GM19324 (cell line): Measurements from ENCODE around the gene FAM168A.

Experiments used
- ATAC-seq: cut with Tn5 transposase; IDR thresholded peaks from one replicate; pipeline ENCODE4 v1.9.1; 2021; ENCODE audit warnings: mild to moderate bottlenecking, moderate library complexity; ENCODE audit not compliant: unreplicated experiment, low FRiP score

The FAM168A gene, protein sequence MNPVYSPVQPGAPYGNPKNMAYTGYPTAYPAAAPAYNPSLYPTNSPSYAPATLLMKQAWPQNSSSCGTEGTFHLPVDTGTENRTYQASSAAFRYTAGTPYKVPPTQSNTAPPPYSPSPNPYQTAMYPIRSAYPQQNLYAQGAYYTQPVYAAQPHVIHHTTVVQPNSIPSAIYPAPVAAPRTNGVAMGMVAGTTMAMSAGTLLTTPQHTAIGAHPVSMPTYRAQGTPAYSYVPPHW

DNA sequence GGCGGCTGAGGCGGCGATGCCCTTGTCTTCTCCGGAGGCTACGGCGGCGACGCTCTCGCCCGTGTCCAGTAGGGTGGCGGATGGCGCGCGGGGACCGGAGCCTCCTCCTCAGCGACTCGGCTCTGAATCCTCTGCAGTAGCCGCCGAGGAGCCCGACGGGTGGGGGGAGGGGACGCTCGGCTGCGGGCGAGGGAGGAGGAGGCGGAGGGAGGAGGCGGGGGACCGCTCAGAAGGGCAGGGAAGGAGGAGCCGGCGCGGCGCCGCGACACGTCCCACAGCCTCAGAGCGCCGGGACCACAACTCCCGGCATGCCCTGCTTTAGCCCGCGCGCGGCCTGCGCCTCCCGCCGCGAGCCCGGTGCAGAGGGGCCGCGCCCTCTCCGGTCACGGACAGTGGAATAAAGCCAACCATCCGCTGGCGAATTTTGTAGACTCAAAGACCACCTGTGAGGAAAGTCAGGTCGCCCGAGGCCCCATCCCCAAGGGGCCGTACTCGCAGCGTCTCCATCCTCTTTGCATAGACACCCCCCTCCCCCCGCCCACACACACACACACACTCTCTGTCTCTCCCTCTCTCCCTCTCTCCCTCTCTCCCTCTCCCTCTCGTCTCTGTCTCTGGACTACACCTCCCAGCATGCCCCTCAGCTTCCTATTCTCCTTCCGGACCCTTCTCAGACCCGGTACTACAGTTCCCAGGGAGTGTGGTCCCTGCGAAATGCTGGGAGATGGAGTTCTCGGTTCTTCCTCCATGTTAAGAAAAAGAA, at the start of gene FAM168A:
Gene FAM168A (minus strand): TSS at position 157 of the 763 bp plus-strand sequence. CDS start 129,638 bp downstream, outside the sequence.
- peak; percentile 98 for ATAC-seq

DNA sequence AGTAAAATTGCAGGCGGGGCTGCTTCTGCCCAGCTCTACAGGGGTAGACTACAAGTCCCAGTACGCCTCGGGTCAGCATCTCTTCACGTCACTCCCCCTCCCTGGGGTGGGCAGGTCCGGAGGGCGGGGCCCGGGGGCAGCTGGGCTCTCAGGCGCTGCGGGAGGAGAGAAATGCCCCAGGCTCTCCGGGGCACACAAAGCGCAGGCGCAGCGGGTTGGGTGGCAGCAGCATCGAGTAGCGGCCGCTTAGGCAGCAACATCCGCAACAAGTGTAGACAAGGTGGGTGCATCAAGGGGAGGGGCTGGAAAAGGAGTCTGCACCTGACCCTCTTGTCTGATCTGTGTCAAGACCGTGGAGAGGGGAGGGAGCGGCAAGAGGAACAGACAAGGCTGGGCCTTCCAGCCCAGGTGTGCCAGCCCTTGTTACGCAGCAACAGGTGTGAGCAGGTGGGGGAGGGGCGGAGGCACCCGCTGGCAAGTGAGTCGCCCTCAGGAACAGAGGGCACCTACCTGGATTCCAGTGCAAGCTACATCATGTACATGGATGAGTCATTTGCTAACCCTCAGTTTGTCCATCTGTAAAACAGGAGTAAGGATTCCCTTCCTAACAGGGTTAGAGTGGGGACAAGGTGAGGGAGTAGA, 49.7 kb upstream of the FAM168A start:
- ATAC-seq, result peak; percentile 82

DNA sequence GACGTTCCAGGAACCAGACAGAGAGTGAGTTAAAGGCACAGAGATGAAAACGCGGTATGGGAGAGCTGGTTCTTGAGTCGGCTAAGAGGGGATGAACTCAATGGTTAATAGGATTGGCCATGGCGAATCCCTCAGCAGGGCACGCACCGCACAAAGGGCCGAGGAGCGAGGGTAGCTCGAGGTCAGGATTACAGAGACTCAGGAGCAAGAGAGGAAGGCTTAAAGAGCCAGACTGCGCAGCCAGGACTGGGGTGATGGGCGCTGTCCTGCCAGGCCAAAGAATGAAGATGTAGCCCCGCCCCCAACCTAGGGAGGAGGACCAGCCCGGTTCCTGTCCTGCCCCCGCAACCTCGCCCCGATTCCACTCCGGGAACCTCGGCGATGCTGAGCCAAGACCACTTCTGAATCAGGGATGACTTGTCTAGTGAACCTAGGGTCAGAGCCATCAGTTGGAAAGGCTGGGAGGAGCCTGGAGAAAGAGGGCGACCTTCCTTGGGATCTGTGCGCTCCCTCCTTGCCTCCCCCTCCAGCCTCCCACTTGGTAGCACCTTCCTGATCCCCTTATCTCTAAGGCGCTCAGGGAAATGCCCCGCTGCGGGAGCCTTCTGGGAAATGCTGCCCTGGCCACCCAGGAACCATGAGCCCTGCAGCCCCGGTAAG, 48.2 kb upstream of the FAM168A start, which contains the start of gene PLEKHB1:
Gene PLEKHB1 (plus strand): TSS at position 610 of the 660 bp plus-strand sequence. CDS start 28 bp downstream, at position 638.
- ATAC-seq, result no peak

DNA sequence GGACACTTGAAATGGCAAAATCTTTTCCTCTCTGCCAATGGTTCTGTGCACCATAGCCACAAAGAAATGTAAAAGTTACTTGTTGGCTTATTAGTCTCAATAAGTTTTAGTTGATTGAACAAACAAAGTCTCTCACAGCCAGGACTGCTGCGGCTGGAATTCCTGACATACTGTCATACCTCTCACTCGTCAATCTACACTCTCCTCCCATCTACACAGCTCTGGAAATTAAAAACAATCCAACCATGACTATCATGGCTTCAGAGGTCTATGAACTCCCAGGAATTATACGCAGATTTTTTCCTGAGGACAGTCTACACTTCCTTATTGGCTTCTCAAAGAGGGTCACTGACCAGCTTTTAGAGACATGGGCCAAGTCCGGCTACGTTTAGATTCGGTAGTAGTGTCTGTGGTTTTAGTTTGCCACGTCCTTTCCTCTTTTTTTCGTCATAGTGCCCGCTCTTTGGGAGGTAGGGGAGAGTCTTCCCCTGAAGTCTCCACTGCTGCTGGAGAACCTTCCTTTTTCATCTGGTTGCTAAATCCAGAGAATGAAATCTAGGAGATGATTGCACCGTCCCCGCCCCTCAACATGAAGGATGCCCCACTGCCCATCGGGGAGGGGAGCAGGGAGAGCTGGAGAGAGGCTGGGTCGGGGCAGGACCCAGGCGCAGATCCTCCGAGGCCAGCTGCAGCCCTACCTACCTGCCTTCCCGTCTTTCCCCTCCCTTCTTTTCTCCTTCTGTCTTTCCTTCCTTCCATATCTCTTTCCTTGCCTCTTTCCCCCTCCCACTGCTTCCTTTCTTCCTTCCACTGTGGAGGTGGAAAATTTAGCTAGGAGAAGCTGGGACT, 47.4 kb upstream of the FAM168A start:
- ATAC-seq, result no peak

DNA sequence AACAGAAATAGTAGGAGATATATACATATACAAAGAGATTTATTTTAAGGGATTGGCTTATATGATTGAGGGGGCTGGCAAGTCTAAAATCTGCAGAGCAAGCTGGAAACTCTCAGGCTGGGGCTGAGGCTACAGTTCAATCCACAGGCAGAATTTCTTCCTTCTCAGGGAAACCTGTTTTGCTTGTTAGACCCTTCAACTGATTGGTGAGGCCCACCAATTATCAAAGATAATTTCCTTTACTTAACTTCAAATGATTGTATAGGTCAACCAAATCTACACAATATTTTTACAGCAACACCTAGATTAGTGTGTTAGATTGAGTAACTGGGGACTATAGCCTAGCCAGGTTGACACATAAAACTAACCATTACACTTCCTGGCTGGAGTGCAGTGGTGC, 43.8 kb upstream of the FAM168A start:
- ATAC-seq, result no peak

DNA sequence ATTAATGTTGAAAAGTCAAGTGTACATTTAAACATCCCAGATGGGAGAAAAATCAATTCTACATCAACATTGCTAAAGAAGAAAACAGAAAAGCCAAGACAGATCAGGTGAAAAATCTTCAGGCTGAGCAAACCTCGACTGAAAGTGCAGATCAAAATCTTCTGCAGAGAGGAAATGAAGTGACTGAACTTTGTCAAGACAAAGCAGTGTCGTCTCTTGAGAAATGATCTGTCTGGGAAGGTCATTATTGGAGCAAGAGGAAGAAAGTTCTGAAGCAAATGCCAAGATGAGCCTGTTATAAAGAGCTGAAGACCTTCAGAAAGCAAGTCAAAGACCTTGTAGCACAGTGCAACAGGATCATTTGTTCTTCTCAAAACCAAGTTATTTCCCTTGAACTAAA, 42.7 kb upstream of the FAM168A start:
- no peak for ATAC-seq

DNA sequence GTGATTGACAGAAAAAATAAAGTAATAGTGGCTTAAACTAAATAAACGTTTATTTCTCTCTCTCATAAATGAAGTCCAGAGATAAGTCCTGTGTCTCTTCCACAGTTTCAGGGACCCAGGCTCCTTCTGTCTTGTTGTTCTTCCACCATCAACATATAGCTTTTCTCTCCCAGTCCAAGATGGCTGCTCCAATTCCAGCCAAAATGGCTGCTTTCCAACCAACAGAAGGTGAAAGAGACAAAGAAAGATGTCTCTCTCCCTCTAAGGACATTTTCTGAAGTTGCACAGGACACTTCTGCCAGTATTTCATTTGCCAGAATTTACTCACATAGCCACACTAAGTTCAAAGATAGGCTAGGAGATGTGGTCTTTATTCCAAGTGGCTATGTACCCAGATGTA, 39.1 kb upstream of the FAM168A start:
- ATAC-seq, result no peak

DNA sequence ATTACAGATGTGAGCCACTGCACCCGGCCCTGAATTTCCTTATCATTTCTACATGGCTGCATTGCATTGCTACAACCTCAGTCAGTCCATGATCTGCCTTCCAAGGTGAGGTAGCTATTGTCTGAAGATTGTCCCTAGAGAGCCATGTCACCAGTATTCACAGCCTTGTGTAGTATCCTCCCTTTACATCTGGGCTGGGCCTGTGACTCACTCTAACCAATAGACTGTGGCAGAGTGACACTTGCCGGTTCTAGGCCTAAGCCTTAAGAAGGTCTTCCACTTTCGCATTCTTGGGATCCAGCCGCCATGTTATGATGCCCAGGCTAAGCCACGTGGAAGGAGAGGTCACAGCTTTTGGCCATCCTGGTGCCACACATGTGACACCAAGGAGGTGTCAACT, 38.3 kb upstream of the FAM168A start:
- ATAC-seq, result no peak

DNA sequence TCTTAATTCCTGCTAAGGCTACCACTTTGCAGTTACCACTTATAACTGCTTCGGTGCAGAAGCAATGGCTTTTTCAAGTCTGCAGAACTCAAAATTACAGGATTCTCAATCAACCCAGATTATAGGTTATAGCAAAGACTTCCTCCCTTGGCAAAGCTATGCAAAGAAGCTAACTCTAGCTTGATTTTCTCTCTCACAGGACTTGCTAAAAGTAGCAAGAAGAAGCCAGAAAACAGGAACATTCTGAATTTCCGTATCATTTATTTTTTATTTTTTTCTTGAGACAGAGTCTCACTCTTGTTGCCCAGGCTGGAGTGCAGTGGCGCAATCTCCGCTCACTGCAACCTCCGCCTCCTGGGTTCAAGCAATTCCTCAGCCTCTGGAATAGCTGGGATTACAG, 37.8 kb upstream of the FAM168A start:
- ATAC-seq, result no peak

DNA sequence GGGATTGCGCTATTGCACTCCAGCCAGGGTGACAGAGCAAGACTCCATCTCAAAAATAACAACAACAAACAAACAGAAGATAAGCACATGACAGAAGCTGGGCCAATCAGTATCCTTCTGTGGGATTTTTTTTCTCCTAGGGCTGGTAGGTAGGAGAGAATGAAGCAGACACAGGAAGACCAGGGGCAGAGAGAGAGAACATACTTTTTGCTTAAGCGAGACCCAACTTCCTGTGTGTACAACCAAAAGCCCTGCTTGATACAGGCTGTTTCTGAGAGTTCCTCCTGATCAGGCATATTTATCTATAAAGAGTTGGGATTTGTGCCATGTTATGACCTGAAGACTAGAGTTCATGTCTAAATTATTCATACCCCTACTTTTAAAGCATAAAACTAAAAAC, 36.1 kb upstream of the FAM168A start:
- no peak for ATAC-seq

DNA sequence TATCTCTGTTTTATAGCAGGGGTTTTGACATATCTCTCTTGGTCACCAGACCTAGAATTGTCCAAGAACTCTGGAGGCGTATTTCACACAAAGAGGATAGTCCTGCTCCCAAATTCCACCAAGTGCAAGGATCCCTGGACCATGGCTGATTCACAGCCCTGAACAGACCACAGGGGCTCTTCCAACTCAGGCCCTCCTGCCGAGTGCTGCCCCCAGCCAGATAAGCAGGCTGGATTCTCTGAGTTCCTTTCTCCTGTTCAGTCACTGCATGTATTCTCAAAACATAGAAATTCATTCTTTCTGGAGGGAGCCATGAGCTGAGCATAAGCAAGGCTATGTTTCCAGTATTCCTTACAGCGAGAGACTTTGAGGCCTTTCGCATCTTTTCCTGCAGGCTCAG, 35.1 kb upstream of the FAM168A start:
- ATAC-seq, result no peak

DNA sequence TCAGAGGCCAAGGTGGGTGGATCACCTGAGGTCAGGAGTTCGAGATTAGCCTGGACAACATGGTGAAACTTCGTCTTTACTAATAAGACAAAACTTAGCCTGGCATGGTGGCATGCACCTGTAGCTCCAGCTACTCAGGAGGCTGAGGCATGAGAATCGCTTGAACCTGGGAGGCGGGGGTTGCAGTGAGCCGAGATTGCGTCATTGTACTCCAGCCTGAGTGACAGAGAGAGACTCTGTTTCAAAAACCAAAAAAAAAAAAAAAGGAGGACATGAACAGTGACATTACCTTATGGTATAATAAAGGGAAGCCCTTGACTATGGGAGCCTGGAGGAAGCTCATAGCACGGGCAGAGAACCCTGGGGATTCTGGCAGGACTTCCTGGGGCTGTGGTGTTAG, 32.0 kb upstream of the FAM168A start:
- no peak for ATAC-seq

DNA sequence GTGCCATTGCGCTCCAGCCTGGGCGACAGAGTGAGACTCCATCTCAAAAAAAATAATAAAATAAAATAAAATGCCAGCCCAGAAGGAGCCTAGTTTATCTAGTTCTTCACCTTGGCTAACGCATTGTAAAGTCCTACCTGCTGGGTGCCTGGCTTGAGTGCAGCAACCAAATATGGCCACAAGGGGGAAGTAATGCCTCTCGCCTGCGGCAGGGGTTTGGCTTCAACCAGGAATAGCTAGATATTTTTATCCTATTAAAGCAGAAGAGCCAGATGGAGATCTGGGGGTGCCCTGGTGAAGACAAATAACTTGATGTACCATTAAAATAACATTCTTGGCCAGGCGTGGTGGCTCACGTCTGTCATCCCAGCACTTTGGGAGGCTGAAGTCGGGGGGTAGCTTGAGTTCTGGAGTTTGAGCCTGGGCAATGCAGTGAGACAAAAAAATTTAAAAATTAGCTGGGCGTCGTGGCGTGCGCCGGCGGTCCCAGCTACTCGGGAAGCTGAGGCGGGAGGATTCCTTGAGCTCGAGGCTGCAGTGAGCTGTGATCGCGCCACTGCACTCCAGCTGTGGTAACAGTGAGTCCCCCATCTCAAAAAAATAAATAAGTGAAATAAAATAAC, 27.9 kb upstream of the FAM168A start:
- no peak for ATAC-seq

DNA sequence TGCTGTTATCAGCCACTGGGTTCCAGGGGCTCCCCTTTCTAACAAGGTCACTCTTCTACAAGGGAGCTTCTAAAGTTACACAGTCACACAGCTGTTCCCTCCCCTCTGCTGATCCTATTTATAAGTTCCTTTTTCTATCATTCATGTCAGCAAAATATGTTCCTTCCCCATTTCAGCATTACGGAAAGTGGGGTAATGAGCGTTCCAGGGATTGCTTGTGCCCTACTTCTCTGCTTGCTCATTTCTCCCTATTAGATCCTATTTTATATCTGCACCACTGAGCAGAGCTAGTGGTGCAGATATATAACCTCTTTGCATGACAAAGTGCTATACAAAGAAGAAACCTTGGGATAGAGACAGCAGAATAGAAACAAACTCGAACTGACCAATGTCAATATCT, 25.8 kb upstream of the FAM168A start:
- ATAC-seq, result no peak

DNA sequence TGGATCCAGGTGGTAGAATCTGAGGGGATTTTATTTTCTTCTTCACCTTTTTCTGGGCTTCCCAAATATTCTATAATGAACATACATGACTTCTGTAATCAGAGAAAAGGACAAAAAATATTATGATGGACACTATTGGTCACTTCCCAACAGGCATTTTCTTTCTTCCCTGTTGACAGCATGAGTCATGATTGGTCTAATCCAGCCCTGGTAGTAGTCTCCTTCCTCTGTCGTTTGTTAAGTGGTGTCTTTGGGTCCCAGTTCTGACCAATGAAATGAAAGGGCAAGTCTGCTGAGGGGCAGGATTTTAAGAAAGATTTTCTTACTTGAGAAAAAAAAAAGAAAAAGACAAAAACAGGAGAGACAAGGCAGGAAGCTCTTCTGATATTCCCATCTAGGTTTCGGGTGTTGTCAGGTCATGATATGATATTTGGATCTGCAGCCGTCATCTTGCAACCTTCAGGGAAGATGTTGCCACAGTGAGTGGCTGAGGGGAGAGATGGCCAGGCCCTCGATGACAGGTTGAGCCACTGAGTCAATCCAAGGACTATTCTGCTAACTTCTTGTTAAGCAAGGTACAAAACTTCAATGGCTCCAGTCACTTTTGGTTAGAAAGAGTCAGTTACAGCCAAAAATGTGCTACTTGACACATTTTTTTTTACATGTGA, 25.1 kb upstream of the FAM168A start:
- ATAC-seq, result no peak

DNA sequence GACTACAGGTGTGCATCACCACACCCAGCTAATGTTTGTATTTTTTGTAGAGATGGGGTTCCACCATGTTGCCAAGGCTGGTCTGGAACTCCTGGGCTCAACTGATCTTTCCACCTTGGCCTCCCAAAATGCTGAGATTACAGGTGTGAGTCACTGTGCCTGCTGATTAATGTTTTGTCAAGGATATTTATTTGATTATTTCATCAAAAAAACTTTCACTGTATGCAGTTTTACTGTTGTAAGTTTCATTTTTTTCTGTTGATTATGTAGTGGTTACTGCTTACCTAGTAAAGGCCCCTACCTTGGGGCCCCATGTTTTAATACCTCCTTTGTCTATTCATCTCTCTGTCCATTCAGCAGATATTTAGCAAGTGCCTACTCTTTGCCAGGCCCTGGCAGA, 16.7 kb upstream of the FAM168A start:
- ATAC-seq, result no peak

DNA sequence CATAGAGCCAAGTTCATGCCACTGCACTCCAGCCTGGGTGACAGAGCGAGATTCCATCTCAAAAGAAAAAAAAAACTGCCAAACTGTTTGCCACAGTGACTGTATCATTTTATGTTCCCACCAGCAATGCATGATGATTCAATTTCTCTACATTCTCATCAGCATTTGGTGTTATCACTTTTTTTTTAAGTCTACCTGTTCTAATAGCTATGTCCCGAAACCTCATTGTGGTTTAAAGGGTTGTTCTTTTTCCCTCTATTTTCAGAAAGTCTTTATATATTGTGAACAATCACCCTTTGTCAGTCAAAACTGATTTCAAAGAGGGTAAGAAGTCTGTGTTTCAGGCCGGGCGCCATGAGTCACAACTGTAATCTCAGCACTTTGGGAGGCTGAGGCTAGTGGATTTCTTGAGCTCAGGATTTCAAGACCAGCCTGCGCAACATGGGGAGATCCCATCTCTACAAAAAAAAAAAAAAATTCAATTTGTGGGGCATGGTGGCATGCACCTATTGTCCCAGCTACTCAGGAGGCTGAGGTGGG, 14.8 kb upstream of the FAM168A start:
- ATAC-seq, result no peak

DNA sequence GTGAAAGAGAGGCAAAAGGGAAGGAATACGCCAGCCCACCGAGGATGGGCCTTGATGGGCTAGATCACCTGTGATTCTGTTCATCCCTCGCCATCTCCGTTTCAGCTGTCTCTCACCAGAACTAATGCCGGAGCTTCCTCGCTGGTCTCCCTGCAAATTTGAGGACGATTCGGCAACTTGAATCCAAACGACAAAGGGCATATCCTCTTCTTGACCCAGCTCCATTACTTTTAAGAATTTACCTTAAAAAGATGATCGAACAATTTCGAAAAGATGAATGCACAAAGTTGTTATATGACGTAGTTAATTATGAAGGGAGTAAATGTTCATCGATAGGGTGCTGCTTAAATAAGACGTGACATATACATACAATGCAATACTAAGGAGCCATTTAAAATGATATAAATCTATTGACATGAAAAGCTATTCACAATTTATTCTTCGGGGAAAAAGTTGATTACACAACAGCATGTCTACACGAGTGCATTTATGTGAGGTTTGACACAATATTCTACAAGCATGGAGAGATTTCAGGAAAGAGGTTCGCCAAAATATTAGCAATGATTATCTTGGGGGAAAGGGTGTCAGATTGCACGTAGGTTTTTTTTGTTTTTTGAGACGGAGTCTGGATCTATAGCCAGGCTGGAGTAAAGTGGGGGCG, 937 bp upstream of the FAM168A start:
- no peak for ATAC-seq
